ENCODE results near the gene MRPL1. TPM values are rescaled to one million over a fixed set of nuclear protein-coding genes. Genes with fewer than 3 reads are reported as not detected.

MRPL1 gene
- total and polyA plus RNA-seq, 2 donors (not counting 1 experiment from before 2014, with no cell fraction given) = 25.4 to 35.6 TPM

- peak overlapping the region; percentile 77 for H3K4me2 ChIP-seq (ENCODE audit: extremely low read depth, insufficient read depth, low read length)
- H3K27me3 ChIP-seq (ENCODE audit: control insufficient read depth, insufficient read depth, low read length) = no peaks in the 10 kb centered on the region
- no peaks in the 10 kb centered on the region for H3K36me3 ChIP-seq (ENCODE audit: control insufficient read depth, insufficient read depth, low read length)
- H2AFZ ChIP-seq (ENCODE audit: low read length) = peak overlapping the region; percentile 92
- H4K20me1 ChIP-seq (ENCODE audit: control insufficient read depth, extremely low read depth, insufficient read depth, low read length) = no peaks in the 10 kb centered on the region
- H3K27ac ChIP-seq (ENCODE audit: insufficient read depth, low read length) = peak overlapping the region; percentile 82
- H3K9me3 ChIP-seq (ENCODE audit: control insufficient read depth, insufficient read depth, low read depth, low read length) = no peaks in the 10 kb centered on the region
- no peaks in the 10 kb centered on the region for H3K4me1 ChIP-seq (ENCODE audit: control insufficient read depth, extremely low read depth, insufficient read depth, low read length)
- peak overlapping the region; percentile 86 to 93 (median 90) for H3K4me3 ChIP-seq (replicated peaks in 1 of 4; ENCODE audit: control extremely low read depth in 1 of 4, insufficient read depth in 1 of 4, low read depth in 3 of 4, low read length in 4 of 4)
- peak in 1 of 2 donors; percentile 43 for DNase-seq (ENCODE audit: low read depth in 2 of 2)
- no peak for TF ChIP-seq EZH2 (IDR thresholded peaks at IDR 0.05; ENCODE audit: low read length, missing control alignments)
- no peak for TF ChIP-seq CTCF (conservative IDR thresholded peaks at IDR 0.05 in 1 of 2, IDR thresholded peaks at IDR 0.05 in 1 of 2; ENCODE audit: low read depth in 1 of 2, low read length in 2 of 2)
- H3K9ac ChIP-seq (ENCODE audit: insufficient read depth, low read length) = peak overlapping the region; percentile 20
- H3K79me2 ChIP-seq (ENCODE audit: control insufficient read depth, insufficient read depth, low read length) = peaks cover 34% of the 10 kb centered on the region
Measured at GRCh38 chr4:77817304-77818072, 45.1 kb upstream of the MRPL1 start.

- TF ChIP-seq CTCF (conservative IDR thresholded peaks at IDR 0.05 in 1 of 2, IDR thresholded peaks at IDR 0.05 in 1 of 2; ENCODE audit: low read depth in 1 of 2, low read length in 2 of 2) = peak; percentile 65 to 71
- TF ChIP-seq EZH2 (IDR thresholded peaks at IDR 0.05; ENCODE audit: low read length, missing control alignments) = no peak
- DNase-seq (ENCODE audit: low read depth in 2 of 2) = peak; percentile 83 to 85
Measured at GRCh38 chr4:77818073-77818601, 44.5 kb upstream of the MRPL1 start.

DNA sequence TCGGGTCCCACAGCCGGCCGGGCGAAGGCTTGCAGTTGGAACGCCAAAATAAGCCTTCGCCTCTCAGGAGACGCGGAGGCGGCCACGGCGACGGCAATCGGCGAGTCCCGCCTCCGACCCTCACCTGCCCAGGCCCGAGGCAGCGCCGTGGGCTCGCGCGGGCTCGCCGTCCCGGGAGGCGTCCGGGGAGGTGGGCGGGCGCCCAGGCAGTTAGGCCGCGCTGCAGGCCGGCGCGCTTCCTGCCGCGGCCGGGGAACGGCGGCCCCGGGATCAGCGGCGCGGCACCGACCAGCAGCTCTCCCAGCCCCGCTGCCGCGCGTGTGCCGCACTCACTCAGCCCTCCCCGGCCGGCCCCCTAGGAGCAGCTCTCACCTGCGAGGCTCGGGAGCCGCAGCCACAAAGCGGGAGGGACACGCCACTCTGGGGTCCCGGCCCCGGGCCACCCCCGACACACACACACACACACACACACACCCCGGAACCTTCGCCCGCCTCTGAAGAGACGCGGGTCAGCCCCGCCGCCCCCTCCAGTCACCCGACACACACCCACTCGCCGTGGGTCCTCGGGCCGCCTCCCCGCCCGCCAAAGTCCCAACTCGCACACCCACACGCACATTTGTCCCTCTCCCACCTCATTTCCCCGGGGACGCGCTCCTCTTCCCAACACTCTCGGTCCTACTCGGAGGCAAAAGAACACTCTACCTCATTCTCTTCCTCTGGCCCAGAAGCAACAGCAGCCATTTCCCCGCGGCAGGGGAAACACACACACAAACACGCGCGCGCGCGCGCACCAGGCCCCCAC is 43.8 kb upstream of the MRPL1 start, which contains the start of gene CNOT6L:
Gene CNOT6L (minus strand): TSS at position 767 of the 802 bp plus-strand sequence. CDS start 60 bp downstream, at position 707.
- no peaks in the 10 kb centered on the region for H3K36me3 ChIP-seq (ENCODE audit: control insufficient read depth, insufficient read depth, low read length)
- H3K27me3 ChIP-seq (ENCODE audit: control insufficient read depth, insufficient read depth, low read length) = no peaks in the 10 kb centered on the region
- peak within 1 kb of the TSS; percentile 96 for H2AFZ ChIP-seq (ENCODE audit: low read length)
- no peak for TF ChIP-seq CTCF (conservative IDR thresholded peaks at IDR 0.05 in 1 of 2, IDR thresholded peaks at IDR 0.05 in 1 of 2; ENCODE audit: low read depth in 1 of 2, low read length in 2 of 2)
- peak within 1 kb of the TSS; percentile 81 for H3K9ac ChIP-seq (ENCODE audit: insufficient read depth, low read length)
- peak; percentile 67 to 85 for DNase-seq (ENCODE audit: low read depth in 2 of 2)
- no peaks in the 10 kb centered on the region for H3K4me1 ChIP-seq (ENCODE audit: control insufficient read depth, extremely low read depth, insufficient read depth, low read length)
- peaks cover 31% of the 10 kb centered on the region for H3K79me2 ChIP-seq (ENCODE audit: control insufficient read depth, insufficient read depth, low read length)
- peak within 1 kb of the TSS; percentile 88 to 93 (median 92) for H3K4me3 ChIP-seq (replicated peaks in 1 of 4; ENCODE audit: control extremely low read depth in 1 of 4, insufficient read depth in 1 of 4, low read depth in 3 of 4, low read length in 4 of 4)
- peak within 1 kb of the TSS; percentile 87 for H3K27ac ChIP-seq (ENCODE audit: insufficient read depth, low read length)
- no peaks in the 10 kb centered on the region for H4K20me1 ChIP-seq (ENCODE audit: control insufficient read depth, extremely low read depth, insufficient read depth, low read length)
- H3K9me3 ChIP-seq (ENCODE audit: control insufficient read depth, insufficient read depth, low read depth, low read length) = no peaks in the 10 kb centered on the region
- peak within 1 kb of the TSS; percentile 79 for H3K4me2 ChIP-seq (ENCODE audit: extremely low read depth, insufficient read depth, low read length)

More at GRCh38 chr4:77818073-77818601, 44.5 kb upstream of the MRPL1 start:
- peak overlapping the region; percentile 77 for H3K4me2 ChIP-seq (ENCODE audit: extremely low read depth, insufficient read depth, low read length)
- no peaks in the 10 kb centered on the region for H3K9me3 ChIP-seq (ENCODE audit: control insufficient read depth, insufficient read depth, low read depth, low read length)
- peak overlapping the region; percentile 92 for H2AFZ ChIP-seq (ENCODE audit: low read length)
- H3K27me3 ChIP-seq (ENCODE audit: control insufficient read depth, insufficient read depth, low read length) = no peaks in the 10 kb centered on the region
- H3K4me1 ChIP-seq (ENCODE audit: control insufficient read depth, extremely low read depth, insufficient read depth, low read length) = no peaks in the 10 kb centered on the region
- peaks cover 34% of the 10 kb centered on the region for H3K79me2 ChIP-seq (ENCODE audit: control insufficient read depth, insufficient read depth, low read length)
- H4K20me1 ChIP-seq (ENCODE audit: control insufficient read depth, extremely low read depth, insufficient read depth, low read length) = no peaks in the 10 kb centered on the region
- peak overlapping the region; percentile 86 to 93 (median 90) for H3K4me3 ChIP-seq (replicated peaks in 1 of 4; ENCODE audit: control extremely low read depth in 1 of 4, insufficient read depth in 1 of 4, low read depth in 3 of 4, low read length in 4 of 4)
- no peaks in the 10 kb centered on the region for H3K36me3 ChIP-seq (ENCODE audit: control insufficient read depth, insufficient read depth, low read length)
- H3K9ac ChIP-seq (ENCODE audit: insufficient read depth, low read length) = peak overlapping the region; percentile 74
- peak overlapping the region; percentile 82 for H3K27ac ChIP-seq (ENCODE audit: insufficient read depth, low read length)

Measured in fibroblast of lung (primary cell).